HEK293 (cell line): ENCODE data around the gene ASB6.

Experiments
- CTCF ChIP-seq: fragments of 450-650 bp; formaldehyde crosslinking; IDR thresholded peaks from 2 replicates; pipeline ENCODE4 v1.5.1; 2016; ENCODE audit warnings: missing biosample characterization, missing genetic modification characterization
- GLI2 ChIP-seq: fragments of 450-650 bp; formaldehyde crosslinking; IDR thresholded peaks from 2 replicates; pipeline ENCODE4; 2017; ENCODE audit warnings: missing biosample characterization, missing genetic modification characterization, low read depth, borderline replicate concordance
- INSM2 ChIP-seq: fragments of 450-650 bp; formaldehyde crosslinking; IDR thresholded peaks from 2 replicates; pipeline ENCODE4 v1.5.1; 2016; ENCODE audit warnings: missing biosample characterization, missing genetic modification characterization
- KLF8 ChIP-seq: fragments of 450-650 bp; formaldehyde crosslinking; IDR thresholded peaks from 2 replicates; pipeline ENCODE4 v1.5.1; 2016; ENCODE audit warnings: missing biosample characterization, missing genetic modification characterization
- SP3 ChIP-seq: fragments of 450-650 bp; formaldehyde crosslinking; IDR thresholded peaks from 2 replicates; pipeline ENCODE4 v1.5.1; 2016; ENCODE audit warnings: missing biosample characterization, missing genetic modification characterization
- SP7 ChIP-seq: fragments of 450-650 bp; formaldehyde crosslinking; IDR thresholded peaks from 2 replicates; pipeline ENCODE4 v1.5.1; 2016; ENCODE audit warnings: missing biosample characterization, missing genetic modification characterization
- ZBTB1 ChIP-seq: fragments of 450-650 bp; formaldehyde crosslinking; IDR thresholded peaks from 2 replicates; pipeline ENCODE4 v1.5.1; 2016; ENCODE audit warnings: missing biosample characterization, missing genetic modification characterization
- ZBTB10 ChIP-seq: fragments of 450-650 bp; formaldehyde crosslinking; IDR thresholded peaks from 2 replicates; pipeline ENCODE4 v1.5.1; 2016; ENCODE audit warnings: missing biosample characterization, missing genetic modification characterization
- ZBTB17 ChIP-seq: fragments of 450-650 bp; formaldehyde crosslinking; IDR thresholded peaks from 2 replicates; pipeline ENCODE4 v1.5.1; 2016; ENCODE audit warnings: missing biosample characterization, missing genetic modification characterization
- ZBTB20 ChIP-seq: fragments of 450-650 bp; formaldehyde crosslinking; IDR thresholded peaks from 2 replicates; pipeline ENCODE4 v1.5.1; 2016; ENCODE audit warnings: missing biosample characterization, missing genetic modification characterization
- ZBTB21 ChIP-seq: fragments of 450-650 bp; formaldehyde crosslinking; IDR thresholded peaks from 2 replicates; pipeline ENCODE4 v1.5.1; 2017; ENCODE audit warnings: missing biosample characterization, missing genetic modification characterization
- ZBTB26 ChIP-seq: fragments of 450-650 bp; formaldehyde crosslinking; optimal IDR thresholded peaks from 2 replicates; pipeline ENCODE3; 2016; ENCODE audit warnings: missing biosample characterization, mild to moderate bottlenecking, missing genetic modification characterization
- ZBTB44 ChIP-seq: fragments of 450-650 bp; IDR thresholded peaks from 2 replicates; pipeline ENCODE4 v1.5.1; 2018; ENCODE audit warnings: missing biosample characterization, mild to moderate bottlenecking, missing genetic modification characterization
- ZBTB8A ChIP-seq: fragments of 450-650 bp; formaldehyde crosslinking; IDR thresholded peaks from 2 replicates; pipeline ENCODE4 v1.5.1; 2016; ENCODE audit warnings: missing biosample characterization, missing genetic modification characterization
- ZNF133 ChIP-seq: fragments of 450-650 bp; formaldehyde crosslinking; IDR thresholded peaks from 2 replicates; pipeline ENCODE4 v1.5.1; 2016; ENCODE audit warnings: missing biosample characterization, missing genetic modification characterization
- ZNF138 ChIP-seq: fragments of 450-650 bp; formaldehyde crosslinking; IDR thresholded peaks from 2 replicates; pipeline ENCODE4 v1.5.1; 2016; ENCODE audit warnings: missing biosample characterization, missing genetic modification characterization, borderline replicate concordance
- ZNF184 ChIP-seq: fragments of 450-650 bp; IDR thresholded peaks from 2 replicates; pipeline ENCODE4 v1.5.1; 2018; ENCODE audit warnings: missing biosample characterization, mild to moderate bottlenecking, missing genetic modification characterization
- ZNF266 ChIP-seq: fragments of 450-650 bp; formaldehyde crosslinking; IDR thresholded peaks from 2 replicates; pipeline ENCODE4 v1.5.1; 2016; ENCODE audit warnings: missing biosample characterization, missing genetic modification characterization, low read depth
- ZNF341 ChIP-seq: fragments of 450-650 bp; formaldehyde crosslinking; IDR thresholded peaks from 2 replicates; pipeline ENCODE4; 2016; ENCODE audit warnings: low read depth, missing biosample characterization, missing genetic modification characterization
- ZNF391 ChIP-seq: fragments of 450-650 bp; formaldehyde crosslinking; IDR thresholded peaks from 2 replicates; pipeline ENCODE4 v1.5.1; 2016; ENCODE audit warnings: low read depth, missing biosample characterization, missing genetic modification characterization, borderline replicate concordance
- ZNF561 ChIP-seq: fragments of 450-650 bp; IDR thresholded peaks from 2 replicates; pipeline ENCODE4 v1.5.1; 2018; ENCODE audit warnings: missing biosample characterization, missing genetic modification characterization, borderline replicate concordance
- ZNF777 ChIP-seq: fragments of 450-650 bp; formaldehyde crosslinking; IDR thresholded peaks from 2 replicates; pipeline ENCODE4 v1.5.1; 2017; ENCODE audit warnings: missing biosample characterization, missing genetic modification characterization, borderline replicate concordance
- ZSCAN16 ChIP-seq: fragments of 450-650 bp; formaldehyde crosslinking; IDR thresholded peaks from 2 replicates; pipeline ENCODE4 v1.5.1; 2016; ENCODE audit warnings: missing biosample characterization, missing genetic modification characterization
- ZSCAN30 ChIP-seq: fragments of 450-650 bp; IDR thresholded peaks from 2 replicates; pipeline ENCODE4 v1.5.1; 2018; ENCODE audit warnings: missing biosample characterization, mild to moderate bottlenecking, missing genetic modification characterization, moderate library complexity
- ZXDB ChIP-seq: fragments of 450-650 bp; formaldehyde crosslinking; IDR thresholded peaks from 2 replicates; pipeline ENCODE4 v1.5.1; 2016; ENCODE audit warnings: missing biosample characterization, missing genetic modification characterization
- TF ChIP-seq, protein P1 (sequence below): fragments of 450-650 bp; formaldehyde crosslinking; IDR thresholded peaks from 2 replicates; pipeline ENCODE4 v1.5.1; 2016; ENCODE audit warnings: missing biosample characterization, missing genetic modification characterization
- TF ChIP-seq, protein P2 (sequence below): fragments of 450-650 bp; formaldehyde crosslinking; IDR thresholded peaks from 2 replicates; pipeline ENCODE4 v1.5.1; 2017; ENCODE audit warnings: missing biosample characterization, missing genetic modification characterization

Gene ASB6

DNA sequence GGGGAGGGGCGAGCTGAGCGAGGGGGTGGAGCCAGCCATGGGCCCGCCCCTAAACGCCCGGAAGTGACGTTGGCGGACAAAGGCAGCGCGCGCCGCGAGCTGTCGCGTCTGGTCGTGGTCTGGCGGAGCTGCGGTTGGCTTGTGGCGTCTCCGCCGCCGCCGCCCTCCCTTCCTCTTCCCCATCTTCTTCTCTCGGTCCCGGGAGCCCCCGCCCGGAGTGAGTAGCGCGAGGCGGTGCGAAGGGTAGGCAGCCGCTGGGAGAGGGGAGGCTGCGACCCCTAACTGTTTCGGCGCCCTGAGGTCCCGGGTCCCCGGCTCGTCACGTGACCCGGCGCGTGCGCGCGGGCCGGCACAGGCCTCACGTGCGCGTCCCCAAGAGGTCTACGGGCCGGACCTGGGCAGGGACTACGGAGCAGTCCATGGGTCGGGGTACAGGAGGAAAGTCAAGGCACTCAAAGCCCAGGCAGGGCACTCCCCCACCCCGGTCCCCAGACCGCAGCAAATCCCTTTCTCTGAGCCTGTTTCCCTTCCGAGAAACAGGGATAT lies 15.8 kb downstream of the ASB6 start, which contains the start of gene NTMT1 (continued):
- TF ChIP-seq ZBTB20 (tag by site-specific recombination), result peak; percentile 98
- peak; percentile 90 for TF ChIP-seq SP3 (tag by site-specific recombination)
- TF ChIP-seq ZBTB8A (tag by site-specific recombination), result peak; percentile 51
- TF ChIP-seq, protein P1, sequence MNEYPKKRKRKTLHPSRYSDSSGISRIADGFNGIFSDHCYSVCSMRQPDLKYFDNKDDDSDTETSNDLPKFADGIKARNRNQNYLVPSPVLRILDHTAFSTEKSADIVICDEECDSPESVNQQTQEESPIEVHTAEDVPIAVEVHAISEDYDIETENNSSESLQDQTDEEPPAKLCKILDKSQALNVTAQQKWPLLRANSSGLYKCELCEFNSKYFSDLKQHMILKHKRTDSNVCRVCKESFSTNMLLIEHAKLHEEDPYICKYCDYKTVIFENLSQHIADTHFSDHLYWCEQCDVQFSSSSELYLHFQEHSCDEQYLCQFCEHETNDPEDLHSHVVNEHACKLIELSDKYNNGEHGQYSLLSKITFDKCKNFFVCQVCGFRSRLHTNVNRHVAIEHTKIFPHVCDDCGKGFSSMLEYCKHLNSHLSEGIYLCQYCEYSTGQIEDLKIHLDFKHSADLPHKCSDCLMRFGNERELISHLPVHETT (tag by site-specific recombination), result 0 out of 2 replicates have a peak, but pooled peaks have one; percentile 62
- peak; percentile 59 for TF ChIP-seq ZBTB21
- TF ChIP-seq ZSCAN30, result peak; percentile 57; the same call in 1 of the 2 replicates
- no peak for TF ChIP-seq ZBTB44
- peak; percentile 77 for TF ChIP-seq ZBTB10 (tag by site-specific recombination)
- no peak for TF ChIP-seq ZNF133 (tag by site-specific recombination)
- TF ChIP-seq ZNF184 (tag by site-specific recombination), result no peak
- TF ChIP-seq GLI2, result no peak
- TF ChIP-seq CTCF, result peak; percentile 6; the same call in 1 of the 2 replicates
- no peak for TF ChIP-seq ZNF138 (tag by site-specific recombination)
- peak; percentile 56; the same call in 1 of the 2 replicates for TF ChIP-seq ZNF391 (tag by site-specific recombination)
- no peak for TF ChIP-seq ZSCAN16 (tag by site-specific recombination)
- peak; percentile 83; the same call in 1 of the 2 replicates for TF ChIP-seq KLF8 (tag by site-specific recombination)
- TF ChIP-seq ZBTB1 (tag by site-specific recombination), result no peak
- TF ChIP-seq, protein P2, sequence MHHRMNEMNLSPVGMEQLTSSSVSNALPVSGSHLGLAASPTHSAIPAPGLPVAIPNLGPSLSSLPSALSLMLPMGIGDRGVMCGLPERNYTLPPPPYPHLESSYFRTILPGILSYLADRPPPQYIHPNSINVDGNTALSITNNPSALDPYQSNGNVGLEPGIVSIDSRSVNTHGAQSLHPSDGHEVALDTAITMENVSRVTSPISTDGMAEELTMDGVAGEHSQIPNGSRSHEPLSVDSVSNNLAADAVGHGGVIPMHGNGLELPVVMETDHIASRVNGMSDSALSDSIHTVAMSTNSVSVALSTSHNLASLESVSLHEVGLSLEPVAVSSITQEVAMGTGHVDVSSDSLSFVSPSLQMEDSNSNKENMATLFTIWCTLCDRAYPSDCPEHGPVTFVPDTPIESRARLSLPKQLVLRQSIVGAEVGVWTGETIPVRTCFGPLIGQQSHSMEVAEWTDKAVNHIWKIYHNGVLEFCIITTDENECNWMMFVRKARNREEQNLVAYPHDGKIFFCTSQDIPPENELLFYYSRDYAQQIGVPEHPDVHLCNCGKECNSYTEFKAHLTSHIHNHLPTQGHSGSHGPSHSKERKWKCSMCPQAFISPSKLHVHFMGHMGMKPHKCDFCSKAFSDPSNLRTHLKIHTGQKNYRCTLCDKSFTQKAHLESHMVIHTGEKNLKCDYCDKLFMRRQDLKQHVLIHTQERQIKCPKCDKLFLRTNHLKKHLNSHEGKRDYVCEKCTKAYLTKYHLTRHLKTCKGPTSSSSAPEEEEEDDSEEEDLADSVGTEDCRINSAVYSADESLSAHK, result peak; percentile 62
- peak; percentile 91 for TF ChIP-seq ZXDB (tag by site-specific recombination)
- TF ChIP-seq ZNF341 (tag by site-specific recombination), result no peak
- TF ChIP-seq ZBTB26 (tag by site-specific recombination), result peak; percentile 99
- no peak for TF ChIP-seq ZNF777 (tag by site-specific recombination)
- TF ChIP-seq SP7 (tag by site-specific recombination), result peak; percentile 90
- no peak for TF ChIP-seq ZNF266 (tag by site-specific recombination)
- peak; percentile 75 for TF ChIP-seq INSM2 (tag by site-specific recombination)
- TF ChIP-seq ZBTB17 (tag by site-specific recombination), result peak; percentile 61
- peak; percentile 86 for TF ChIP-seq ZNF561 (tag by site-specific recombination)
